Stimulated activated CD8-positive, alpha-beta memory T cell treated with anti-CD3 and anti-CD28 coated beads, Interleukin-12 subunit alpha, Interleukin-12 subunit beta, amount 100 ng/mL, for 24 hours (primary cell): ENCODE measurements around the gene KHDRBS2.

Source experiments
- DNase-seq: peaks from one replicate; pipeline ENCODE4 v3.0.0-alpha.2; 2020; ENCODE audit errors: extremely low read depth

The KHDRBS2 gene

GRCh38 chr6:62285612-62286469 is at the start of gene KHDRBS2:
TSS of gene KHDRBS2 (minus strand) at chr6:62286225.
- DNase-seq: no peak

GRCh38 chr6:62328607-62329006 is 42.6 kb upstream of the KHDRBS2 start:
- no peak for DNase-seq

GRCh38 chr6:62324834-62325233 is 38.8 kb upstream of the KHDRBS2 start:
- no peak for DNase-seq

- DNase-seq: no peak
These were observed 37.9 kb upstream of the KHDRBS2 start for GRCh38 chr6:62323818-62324431.

GRCh38 chr6:62298745-62299392 is 12.8 kb upstream of the KHDRBS2 start:
- no peak for DNase-seq

- DNase-seq: no peak
These were observed 10.5 kb upstream of the KHDRBS2 start for GRCh38 chr6:62296541-62296940.

- no peak for DNase-seq
These were observed 2.9 kb upstream of the KHDRBS2 start for GRCh38 chr6:62288974-62289373.

- no peak for DNase-seq
These were observed 2.5 kb upstream of the KHDRBS2 start for GRCh38 chr6:62288562-62288961.

- no peak for DNase-seq
These were observed 432 bp upstream of the KHDRBS2 start for GRCh38 chr6:62286470-62286843.

GRCh38 chr6:62284725-62285124 is 1.3 kb downstream of the KHDRBS2 start:
- no peak for DNase-seq

- DNase-seq: no peak
These were observed 2.1 kb downstream of the KHDRBS2 start for GRCh38 chr6:62283796-62284411.

GRCh38 chr6:62283365-62283764 is 2.7 kb downstream of the KHDRBS2 start:
- DNase-seq: no peak

- no peak for DNase-seq
These were observed 5.9 kb downstream of the KHDRBS2 start for GRCh38 chr6:62280099-62280498.

GRCh38 chr6:62272114-62272513 is 13.9 kb downstream of the KHDRBS2 start:
- DNase-seq: no peak

GRCh38 chr6:62265906-62266525 is 20.0 kb downstream of the KHDRBS2 start:
- no peak for DNase-seq

GRCh38 chr6:62262283-62262682 is 23.7 kb downstream of the KHDRBS2 start:
- no peak for DNase-seq

- DNase-seq: no peak
These were observed 39.9 kb downstream of the KHDRBS2 start for GRCh38 chr6:62246087-62246486.

GRCh38 chr6:62236784-62237183 is 49.2 kb downstream of the KHDRBS2 start:
- DNase-seq: no peak

GRCh38 chr6:62229231-62229630 is 56.8 kb downstream of the KHDRBS2 start:
- DNase-seq: no peak

- DNase-seq: no peak
These were observed 68.2 kb downstream of the KHDRBS2 start for GRCh38 chr6:62217866-62218265.

- DNase-seq: no peak
These were observed 83.9 kb downstream of the KHDRBS2 start for GRCh38 chr6:62202078-62202477.

GRCh38 chr6:62192593-62192992 is 93.4 kb downstream of the KHDRBS2 start:
- DNase-seq: no peak
